ENCODE measurements around the gene RPS2. TPM values are rescaled to one million over a fixed set of nuclear protein-coding genes. Genes with fewer than 3 reads are reported as not detected.
A peak's percentile ranks its signal among the peaks of the same experiment; 100 is the strongest.

Gene RPS2
- total and polyA plus RNA-seq, 2 of the 8 experiments (the other 6 are each of a cell fraction or from before 2014, with no cell fraction given), result 4,042 to 16,783 TPM

DNA sequence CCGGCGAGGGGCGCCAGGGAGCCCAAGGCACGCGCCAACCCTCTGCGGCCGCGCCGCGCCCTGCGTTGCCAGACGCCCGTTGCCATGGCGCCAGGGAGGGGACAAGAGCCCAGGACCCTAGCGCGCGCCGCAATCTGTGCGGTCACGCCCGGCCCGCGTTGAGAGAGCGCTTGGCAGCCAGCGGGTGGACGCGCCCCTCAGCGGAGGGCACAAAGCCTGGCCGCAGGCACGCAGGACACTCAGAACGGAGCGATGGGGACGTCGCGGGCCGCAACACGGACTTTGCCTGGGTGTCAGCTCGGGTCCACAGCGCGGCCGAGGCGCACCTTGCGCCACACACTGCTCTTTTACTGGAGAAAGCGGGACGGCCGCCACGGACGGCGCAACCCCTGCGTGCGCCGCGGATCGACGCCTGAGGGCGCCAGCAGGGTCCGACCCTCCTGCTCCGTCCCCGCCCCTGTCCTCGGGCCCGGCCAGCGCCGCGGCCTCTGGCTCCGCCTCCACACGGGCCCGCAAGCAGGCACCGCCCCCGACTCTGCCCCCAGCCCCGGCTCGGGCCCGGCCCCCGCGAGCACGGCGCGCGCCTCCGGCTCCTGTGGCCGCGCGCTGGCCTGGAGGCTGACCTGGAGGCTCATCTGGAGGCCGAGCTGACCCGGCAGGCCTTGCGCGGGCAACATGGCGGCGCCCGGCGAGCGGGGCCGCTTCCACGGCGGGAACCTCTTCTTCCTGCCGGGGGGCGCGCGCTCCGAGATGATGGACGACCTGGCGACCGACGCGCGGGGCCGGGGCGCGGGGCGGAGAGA is 19.1 kb upstream of the RPS2 start, which contains the start of gene GFER (continued):
- TF ChIP-seq BACH1 (IDR thresholded peaks at IDR 0.05; ENCODE audit: low read length) (peak; percentile 38; the same call in 1 of the 2 replicates), SIN3A (conservative IDR thresholded peaks at IDR 0.05 in 1 of 2, IDR thresholded peaks at IDR 0.05 in 1 of 2; ENCODE audit: low read depth in 1 of 2, low read length in 2 of 2) (peak; percentile 63 to 93; a peak in 3 of 4 replicates), TBP (IDR thresholded peaks at IDR 0.05; ENCODE audit: low read depth, low read length) (peak; percentile 67; the same call in 1 of the 2 replicates), KDM5A (IDR thresholded peaks at IDR 0.05; ENCODE audit: low read length) (peak; percentile 86), EP300 (IDR thresholded peaks at IDR 0.05; ENCODE audit: borderline replicate concordance in 1 of 2, low read depth in 2 of 2, low read length in 2 of 2) (0 out of 3 replicates have a peak, but pooled peaks of 1 of the 2 experiments have one; percentile 48), GABPA (IDR thresholded peaks at IDR 0.05; ENCODE audit: borderline replicate concordance, insufficient read depth, low read length) (peak; percentile 28; the same call in 1 of the 2 replicates), YY1 (IDR thresholded peaks at IDR 0.05; ENCODE audit: low read depth, low read length) (peak; percentile 97), SRF (IDR thresholded peaks at IDR 0.05; ENCODE audit: low read depth, low read length) (0 out of 2 replicates have a peak, but pooled peaks have one; percentile 17), RAD21 (IDR thresholded peaks at IDR 0.05 in 1 of 2, conservative IDR thresholded peaks at IDR 0.05 in 1 of 2; ENCODE audit: low read depth in 2 of 2, low read length in 2 of 2) (no peak; a peak in 1 of 4 replicates), KDM4A (IDR thresholded peaks at IDR 0.05; ENCODE audit: low read depth, low read length, severe bottlenecking) (peak; percentile 74), HDAC2 (IDR thresholded peaks at IDR 0.05; ENCODE audit: borderline replicate concordance in 1 of 2, low read depth in 2 of 2, low read length in 2 of 2) (peak in 1 of 2 experiments; percentile 81; a peak in 3 of 4 replicates), RFX5 (IDR thresholded peaks at IDR 0.05; ENCODE audit: borderline replicate concordance, low read depth, low read length) (no peak), POU5F1 (IDR thresholded peaks at IDR 0.05; ENCODE audit: low read depth, low read length) (no peak), GTF2F1 (IDR thresholded peaks at IDR 0.05; ENCODE audit: borderline replicate concordance, low read depth, low read length) (no peak), POLR2A (IDR thresholded peaks at IDR 0.05; ENCODE audit: control extremely low read depth in 1 of 2, low read depth in 2 of 2, low read length in 2 of 2) (peak in 1 of 2 experiments; percentile 93; a peak in 2 of 3 replicates), RBBP5 (IDR thresholded peaks at IDR 0.05; ENCODE audit: borderline replicate concordance, low read depth, low read length) (peak; percentile 85; the same call in 1 of the 2 replicates), POLR2AphosphoS5 (IDR thresholded peaks at IDR 0.05; ENCODE audit: low read depth, low read length) (peak; percentile 41; the same call in 1 of the 2 replicates), EGR1 (IDR thresholded peaks at IDR 0.05; ENCODE audit: borderline replicate concordance, low read depth, low read length) (no peak; the same call in 1 of the 2 replicates), SP2 (IDR thresholded peaks at IDR 0.05; ENCODE audit: low read length) (no peak)
- TF ChIP-seq, protein P1, sequence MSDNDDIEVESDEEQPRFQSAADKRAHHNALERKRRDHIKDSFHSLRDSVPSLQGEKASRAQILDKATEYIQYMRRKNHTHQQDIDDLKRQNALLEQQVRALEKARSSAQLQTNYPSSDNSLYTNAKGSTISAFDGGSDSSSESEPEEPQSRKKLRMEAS (IDR thresholded peaks at IDR 0.05), result peak; percentile 81
- TF ChIP-seq, protein P2, sequence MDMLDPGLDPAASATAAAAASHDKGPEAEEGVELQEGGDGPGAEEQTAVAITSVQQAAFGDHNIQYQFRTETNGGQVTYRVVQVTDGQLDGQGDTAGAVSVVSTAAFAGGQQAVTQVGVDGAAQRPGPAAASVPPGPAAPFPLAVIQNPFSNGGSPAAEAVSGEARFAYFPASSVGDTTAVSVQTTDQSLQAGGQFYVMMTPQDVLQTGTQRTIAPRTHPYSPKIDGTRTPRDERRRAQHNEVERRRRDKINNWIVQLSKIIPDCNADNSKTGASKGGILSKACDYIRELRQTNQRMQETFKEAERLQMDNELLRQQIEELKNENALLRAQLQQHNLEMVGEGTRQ (IDR thresholded peaks at IDR 0.05; ENCODE audit: low read length), result 0 out of 2 replicates have a peak, but pooled peaks have one; percentile 5

Data from H1 (cell line).